Limb (tissue), 2 donors: ENCODE results near the gene AMBRA1.

Source experiments
- DNase-seq, 2 donors: peaks; one replicate each; pipeline ENCODE4 v3.0.0-alpha.2; 2016; ENCODE audit errors: extremely low spot score in 2 of 2

AMBRA1 gene

DNA sequence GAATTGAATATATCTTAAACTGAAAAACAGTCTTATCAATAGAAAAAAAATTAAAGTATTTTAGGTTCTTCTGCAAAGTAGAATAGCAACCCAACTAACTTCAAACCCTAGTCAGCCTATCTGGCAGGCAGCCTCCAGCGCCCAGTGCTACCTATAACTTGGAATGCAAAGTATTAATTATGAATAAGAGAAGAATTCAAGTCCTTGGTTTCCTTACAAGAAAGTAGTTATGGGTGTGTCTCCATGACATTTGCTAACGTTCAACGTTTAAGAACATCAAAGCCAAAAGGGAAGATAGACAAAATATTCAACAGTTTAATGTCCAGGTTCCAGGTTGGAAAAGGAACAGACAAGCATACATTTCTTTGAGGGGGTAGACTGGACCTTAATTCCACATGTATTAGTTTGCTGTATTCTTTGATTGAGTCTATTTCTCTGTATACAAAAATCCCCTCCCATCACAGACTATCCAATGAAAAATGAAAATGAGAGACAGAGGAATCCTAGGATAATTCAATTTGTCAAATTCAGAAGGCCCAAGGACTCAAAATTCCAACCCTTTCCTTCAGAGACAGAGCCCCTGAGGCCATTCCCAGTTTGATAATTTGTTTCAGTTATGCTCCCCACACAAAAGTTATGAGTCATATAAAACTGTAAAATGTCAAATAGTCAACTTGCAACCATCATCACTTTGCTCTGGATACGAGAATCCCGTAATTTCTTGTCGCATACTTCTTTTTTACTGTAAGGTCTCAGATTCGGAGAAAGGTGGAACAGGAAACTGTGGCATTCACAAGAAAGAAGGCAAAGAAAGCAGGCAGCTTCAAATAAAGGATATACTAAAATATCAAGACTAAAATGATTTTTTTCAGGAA lies 118.5 kb downstream of the AMBRA1 start:
- no peak for DNase-seq

GRCh38 chr11:46472662-46472994 lies 121.2 kb downstream of the AMBRA1 start:
- DNase-seq, result no peak

- DNase-seq, result no peak
Measured at GRCh38 chr11:46471943-46472661, 121.7 kb downstream of the AMBRA1 start.

- DNase-seq, result no peak
Measured at GRCh38 chr11:46469926-46470325, 123.9 kb downstream of the AMBRA1 start.

DNA sequence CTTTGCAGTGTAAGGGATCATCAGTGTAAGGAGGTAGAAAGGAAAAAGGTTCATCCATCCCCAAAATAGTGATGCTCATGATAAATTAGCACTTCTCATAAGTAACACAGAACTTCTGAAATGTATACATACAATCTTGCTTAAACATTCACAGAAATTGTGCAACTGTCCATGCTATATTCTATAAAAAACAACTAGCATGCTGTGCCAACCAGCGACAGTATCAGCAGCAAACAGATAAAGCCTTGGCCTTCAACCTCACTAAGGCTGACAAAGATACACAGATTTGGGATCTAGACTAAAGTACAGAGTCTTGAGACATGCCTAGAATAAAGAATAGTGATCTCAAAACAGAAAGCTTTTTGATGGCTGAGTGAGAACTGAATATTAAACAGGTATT lies 128.1 kb downstream of the AMBRA1 start:
- no peak for DNase-seq

DNA sequence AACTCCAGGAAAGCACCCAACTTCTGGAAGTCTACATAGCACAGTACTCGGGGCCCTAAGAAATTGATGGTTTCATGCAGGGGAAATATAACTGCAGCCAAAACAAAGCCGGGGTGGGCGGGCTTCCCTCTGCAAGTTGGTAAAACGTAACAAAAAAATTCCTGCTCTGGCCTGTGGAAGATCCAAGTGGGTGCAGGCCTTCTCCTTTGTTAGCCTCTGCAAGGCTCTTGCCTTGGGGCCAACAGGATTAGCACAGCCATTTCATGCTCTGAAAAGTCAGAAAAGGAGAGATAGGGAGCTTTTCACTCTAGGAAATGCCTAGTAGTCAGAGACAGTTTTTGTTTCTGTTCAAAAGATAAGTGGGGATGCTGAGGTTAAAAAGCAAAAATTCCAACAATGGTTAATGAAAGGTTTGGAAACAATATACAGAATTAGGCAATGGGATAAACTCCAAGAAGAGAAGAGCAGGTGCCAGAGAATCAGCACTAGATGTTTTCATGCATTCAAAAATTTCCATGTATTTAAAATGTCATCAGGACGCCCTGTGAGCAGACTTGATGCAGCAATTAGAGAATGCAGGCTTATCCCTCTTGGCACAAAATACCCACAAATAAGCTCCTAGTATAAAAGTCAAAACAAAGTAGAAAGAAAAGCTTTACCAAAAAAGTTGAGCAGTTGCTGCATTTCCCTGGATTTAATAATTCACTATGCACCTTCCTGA lies 130.0 kb downstream of the AMBRA1 start:
- no peak for DNase-seq

GRCh38 chr11:46461461-46461927 lies 132.3 kb downstream of the AMBRA1 start:
- no peak for DNase-seq

GRCh38 chr11:46458491-46458890 lies 135.3 kb downstream of the AMBRA1 start:
- no peak for DNase-seq

GRCh38 chr11:46457659-46458424 lies 136.0 kb downstream of the AMBRA1 start:
- no peak for DNase-seq

DNA sequence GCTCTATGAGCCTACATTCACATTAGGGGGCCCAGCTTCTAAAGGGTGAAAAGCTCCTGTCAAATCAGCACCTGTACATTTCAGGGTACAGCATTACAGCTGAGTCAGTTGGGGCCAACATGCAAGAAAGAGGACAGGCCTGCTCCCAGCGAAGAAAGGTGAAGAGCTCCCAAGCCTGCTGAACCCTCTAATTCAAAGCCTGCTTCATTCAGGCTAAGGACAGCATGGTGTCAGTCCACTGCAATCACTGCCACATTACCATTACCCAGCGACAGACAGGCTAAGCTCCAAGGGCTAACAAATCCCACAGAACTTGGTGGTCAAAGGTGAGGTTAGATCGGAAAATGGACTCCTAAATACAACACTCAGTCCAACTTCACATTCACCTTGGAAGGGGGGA lies 136.8 kb downstream of the AMBRA1 start:
- no peak for DNase-seq

DNA sequence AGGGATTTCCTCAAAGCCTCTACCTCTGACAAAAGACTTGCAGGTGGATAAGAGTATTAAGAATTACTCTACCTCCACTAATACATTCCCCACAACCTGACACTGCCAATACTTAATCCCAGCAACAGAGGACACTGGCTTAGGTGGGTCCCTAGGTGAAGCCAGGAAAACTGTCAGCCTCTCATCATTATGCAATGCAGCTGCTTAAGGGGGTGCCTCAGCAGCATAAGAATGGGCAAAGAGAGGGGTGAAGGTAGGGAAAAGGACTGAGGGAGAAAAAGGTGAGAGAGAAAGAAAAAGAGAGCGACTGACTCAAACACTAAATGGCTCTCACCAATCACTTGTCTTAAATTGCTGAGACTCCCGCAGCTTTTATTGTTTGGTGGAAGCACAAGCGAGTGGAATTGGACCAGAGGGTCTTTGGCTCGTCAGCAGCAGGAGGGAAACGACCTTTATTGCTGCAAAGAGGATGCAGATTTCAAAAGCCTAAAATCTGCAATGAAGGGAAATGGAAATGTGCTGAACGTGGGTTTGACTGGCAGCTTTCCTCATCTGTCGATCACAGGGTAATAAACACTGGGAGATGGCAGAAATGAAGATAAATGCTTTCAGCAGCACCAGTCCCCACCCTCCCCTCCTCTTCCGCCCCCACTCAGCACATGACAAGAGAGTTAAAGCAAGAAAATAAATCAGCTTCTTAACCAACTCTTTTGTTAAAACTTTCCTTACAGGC lies 137.4 kb downstream of the AMBRA1 start:
- DNase-seq, result no peak

DNA sequence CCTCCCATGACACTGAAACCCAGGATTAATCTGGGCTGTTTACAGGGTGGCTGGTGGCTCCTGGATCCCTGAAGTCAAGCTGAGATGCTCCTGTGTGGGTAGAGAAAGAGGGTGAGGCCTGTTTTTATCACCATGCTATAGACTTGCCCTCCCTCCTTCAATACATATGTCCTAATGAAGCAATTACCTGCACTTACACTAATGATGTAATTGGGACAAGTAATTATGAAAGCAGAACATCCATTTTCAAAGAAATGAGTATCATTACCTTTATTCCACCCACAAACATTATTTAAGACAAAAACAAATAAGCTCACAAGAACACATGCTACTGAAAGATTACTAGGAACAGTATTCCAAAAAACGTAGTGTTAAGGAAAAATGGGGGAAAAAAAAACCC lies 138.0 kb downstream of the AMBRA1 start:
- no peak for DNase-seq

GRCh38 chr11:46452918-46453517 lies 140.8 kb downstream of the AMBRA1 start:
- no peak for DNase-seq

DNA sequence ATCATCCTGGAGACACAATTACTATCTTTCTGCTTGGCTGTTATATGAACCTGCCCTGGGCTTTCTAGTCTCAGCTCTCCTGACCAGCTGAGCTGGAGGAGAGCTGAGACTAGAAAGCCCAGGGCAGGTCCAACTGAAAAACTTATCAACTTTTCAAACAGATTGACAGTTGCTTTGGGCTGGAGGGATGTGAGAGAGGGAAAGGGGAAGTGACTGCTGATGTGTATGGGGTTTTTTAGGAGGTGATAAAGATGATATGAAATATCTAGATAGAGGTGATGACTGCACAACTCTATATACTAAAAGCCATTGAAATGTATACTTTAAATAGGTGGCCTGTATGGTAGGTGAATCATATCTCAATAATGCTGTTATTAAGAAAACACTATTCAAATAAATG lies 142.1 kb downstream of the AMBRA1 start:
- DNase-seq, result no peak

DNA sequence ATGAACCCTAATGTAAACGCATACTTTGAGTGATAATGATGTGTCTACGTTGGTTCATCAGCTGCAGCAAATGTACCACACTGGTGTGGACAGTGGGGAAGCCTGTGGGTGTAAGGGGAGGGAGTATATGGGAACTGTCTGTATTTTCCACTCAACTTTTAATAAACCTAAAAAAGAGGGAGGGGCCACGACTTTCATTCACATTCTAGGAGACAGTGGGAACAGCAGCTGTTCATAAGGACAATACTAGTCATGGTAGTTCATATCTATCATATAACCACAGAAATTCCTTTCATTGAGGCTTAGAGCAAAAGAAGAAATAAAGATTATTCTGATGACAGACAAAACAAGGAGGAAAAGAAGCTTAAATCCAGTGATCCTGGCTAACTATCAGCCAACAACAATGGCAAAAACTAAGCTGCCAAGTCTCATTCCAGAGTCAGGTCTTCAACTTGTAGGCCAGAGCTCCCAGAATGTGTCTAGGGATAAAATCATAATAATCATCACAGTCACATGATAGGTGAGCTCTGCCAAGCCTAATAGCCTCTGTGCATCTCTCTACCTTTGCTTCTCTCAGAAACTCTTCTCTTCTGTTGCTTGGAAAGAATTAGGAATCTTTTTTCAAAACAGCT lies 142.9 kb downstream of the AMBRA1 start:
- DNase-seq, result no peak

GRCh38 chr11:46447544-46447943 lies 146.3 kb downstream of the AMBRA1 start:
- DNase-seq, result no peak

DNA sequence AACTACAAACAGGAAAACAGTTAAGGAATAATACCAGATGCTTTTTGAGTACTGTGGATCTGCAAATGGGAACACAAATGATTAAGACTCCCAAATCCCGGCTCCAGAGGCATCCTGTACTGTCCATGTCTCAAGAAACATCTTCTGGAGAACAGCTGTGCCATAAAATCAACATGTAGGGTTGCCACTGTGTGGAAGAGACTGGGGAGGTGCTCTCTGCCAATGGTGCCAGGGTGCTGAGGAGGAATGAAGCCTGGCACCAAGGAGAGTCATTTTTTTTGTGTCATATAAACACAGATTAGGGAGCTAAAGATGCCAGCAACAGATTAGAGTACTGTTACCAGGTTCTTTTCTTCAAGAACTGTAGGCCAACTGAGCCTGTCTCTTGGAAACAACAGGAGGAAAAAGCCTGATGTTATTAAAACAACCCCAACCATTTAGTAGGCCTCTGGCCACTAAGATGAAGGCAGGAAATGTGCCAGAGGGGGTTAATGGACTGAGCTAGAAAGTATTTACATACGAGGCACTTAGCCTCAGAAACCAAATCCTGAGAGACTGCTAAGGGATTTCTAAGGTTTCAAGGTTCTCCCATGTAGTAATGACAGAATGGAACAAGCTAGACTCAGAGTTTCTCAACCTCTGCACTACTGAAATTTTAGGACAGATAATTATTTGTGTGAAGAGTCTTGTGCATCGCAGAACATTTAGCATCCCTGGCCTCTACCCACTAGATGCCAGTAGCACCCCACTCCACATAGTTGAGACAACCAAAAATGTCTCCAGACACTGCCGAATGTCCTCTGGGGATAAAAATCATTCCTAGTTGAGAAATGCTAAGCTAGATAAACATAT lies 147.7 kb downstream of the AMBRA1 start:
- no peak for DNase-seq

DNA sequence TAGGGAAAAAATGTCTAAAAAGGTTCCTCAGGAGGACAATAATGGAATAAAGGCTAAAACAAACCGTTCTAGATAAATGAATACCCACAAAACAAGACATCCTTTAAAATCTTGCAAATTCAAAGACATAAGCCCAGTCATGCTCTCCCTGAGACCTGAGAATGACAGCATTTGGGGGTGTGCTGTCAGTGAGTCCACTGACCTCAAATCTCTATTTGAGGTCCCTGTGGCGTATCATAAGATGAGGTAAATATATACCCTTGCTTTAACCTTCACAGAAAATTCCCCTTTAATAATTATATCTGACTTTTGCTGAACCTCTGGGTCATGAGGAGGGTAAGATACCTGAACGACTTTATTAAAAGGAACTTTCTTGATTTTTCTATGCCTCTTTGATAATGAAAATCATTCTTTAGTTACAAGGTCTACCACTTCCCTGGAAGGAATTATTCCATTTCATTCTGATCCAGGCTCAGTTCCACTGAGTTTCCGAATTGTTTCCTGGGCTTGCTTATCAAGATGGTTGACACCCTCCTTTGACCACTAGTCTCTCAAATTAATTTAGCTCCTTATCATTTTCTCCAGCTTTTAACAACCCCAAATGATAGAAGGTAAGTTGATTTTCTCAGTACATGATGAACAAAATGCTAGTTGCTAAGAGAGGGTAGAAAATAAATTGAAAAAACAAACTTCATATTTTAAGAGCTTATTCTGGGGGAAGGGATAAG lies 148.5 kb downstream of the AMBRA1 start:
- DNase-seq, result no peak
